Left renal cortex interstitium (tissue), 4 donors: ENCODE results near the gene STN1. TPM values are rescaled to one million over a fixed set of nuclear protein-coding genes. Genes with fewer than 3 reads are reported as not detected.
"Not testable (repeated sequence)": the region's sequence is repeated elsewhere in the genome, so short reads cannot be mapped to it uniquely, and the experiment has no call there.

Experiments
- DNase-seq, 4 donors: peaks; one replicate each; pipeline ENCODE4 v3.0.0-alpha.2; 2013; ENCODE audit warnings: low read depth in 4 of 4, low spot score in 2 of 4, missing footprints in 1 of 4
- polyA plus RNA-seq, 4 donors: library from polyadenylated mRNA; unstranded; fragments of 120-200 nt; gene quantifications; one replicate each; pipeline ENCODE4 v1.2.1, GENCODE V29; 2013; ENCODE audit not compliant: insufficient read length in 4 of 4

Gene STN1
- polyA plus RNA-seq, 4 donors, result 23.1 to 27.5 (median 24.7) TPM

DNA sequence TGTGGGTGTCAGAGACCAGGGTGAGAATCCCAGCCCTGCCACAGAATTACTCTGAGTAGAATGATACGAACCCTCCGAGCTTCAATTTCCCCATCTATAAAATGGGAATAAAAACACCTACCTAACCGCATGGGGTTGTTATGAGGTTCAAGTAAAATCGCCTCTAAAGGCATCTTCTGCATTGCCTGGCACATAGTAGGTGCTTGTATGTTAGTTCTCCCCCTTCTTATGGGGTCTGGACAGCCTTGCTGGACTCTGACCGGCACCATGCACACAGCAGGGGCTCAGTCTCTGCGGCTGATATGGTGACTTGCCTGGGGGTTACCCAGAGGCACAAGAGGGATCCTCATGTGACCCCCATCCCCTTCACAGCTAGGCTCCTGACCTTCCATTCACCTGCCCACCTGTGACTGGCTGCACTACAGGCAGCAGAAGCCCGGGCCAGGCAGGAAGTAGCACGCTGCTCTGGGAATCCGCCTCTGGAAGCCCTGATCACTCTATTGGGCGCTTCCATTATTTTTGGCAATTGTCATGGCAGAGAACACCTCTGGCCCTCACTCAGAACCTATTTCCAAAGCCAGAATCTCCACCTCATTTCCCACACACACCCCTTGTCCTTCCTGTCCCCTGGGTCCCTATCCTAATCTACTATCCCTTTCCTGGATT lies 68.6 kb downstream of the STN1 start:
- DNase-seq, result no peak

- DNase-seq, result no peak
Measured at GRCh38 chr10:103847909-103848468, 70.0 kb downstream of the STN1 start.

- no peak for DNase-seq
Measured at GRCh38 chr10:103847346-103847745, 70.6 kb downstream of the STN1 start.

DNA sequence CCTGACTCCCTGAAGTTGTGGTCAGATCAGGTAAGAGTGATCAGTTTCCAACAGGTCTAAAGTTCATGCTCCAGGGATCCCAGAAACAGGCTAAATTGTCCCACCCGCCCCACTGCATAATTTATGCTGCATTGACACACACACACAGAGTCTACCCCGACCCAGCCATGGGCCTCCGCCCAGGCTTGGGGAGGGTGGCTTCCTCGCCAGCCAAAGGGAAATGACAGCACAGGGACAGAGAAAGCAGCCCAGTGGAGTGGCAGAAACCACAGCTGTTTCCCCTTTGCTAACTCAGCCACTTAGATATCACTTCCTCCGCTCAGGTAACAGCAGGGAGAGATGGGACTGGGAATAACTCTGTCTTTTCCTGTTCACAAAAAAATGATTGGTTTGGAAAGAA lies 72.0 kb downstream of the STN1 start:
- DNase-seq, result no peak

- not testable (repeated sequence) for DNase-seq
Measured at GRCh38 chr10:103845346-103845745, 72.6 kb downstream of the STN1 start.

- no peak for DNase-seq
Measured at GRCh38 chr10:103843854-103844570, 74.0 kb downstream of the STN1 start.

DNA sequence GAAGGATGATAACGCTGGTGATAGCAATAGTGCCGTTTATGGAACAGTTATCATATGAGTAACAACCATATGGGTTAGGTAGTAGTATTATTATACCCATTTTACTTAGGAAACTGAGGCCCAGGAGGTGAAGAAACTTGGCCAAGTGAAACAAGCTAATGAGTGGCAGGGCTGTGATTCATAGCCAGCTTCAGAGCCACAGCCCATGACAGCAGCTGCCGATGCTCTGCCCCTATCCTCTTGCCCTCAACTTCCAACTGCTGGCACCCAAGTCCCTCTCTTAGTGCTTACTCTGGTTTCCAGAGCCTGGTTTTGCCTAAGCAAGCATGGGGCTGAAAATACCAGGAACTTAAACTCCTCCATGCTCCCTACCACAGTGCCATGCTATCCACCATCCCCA lies 74.9 kb downstream of the STN1 start:
- DNase-seq, result no peak

- no peak for DNase-seq
Measured at GRCh38 chr10:103842605-103843004, 75.4 kb downstream of the STN1 start.

DNA sequence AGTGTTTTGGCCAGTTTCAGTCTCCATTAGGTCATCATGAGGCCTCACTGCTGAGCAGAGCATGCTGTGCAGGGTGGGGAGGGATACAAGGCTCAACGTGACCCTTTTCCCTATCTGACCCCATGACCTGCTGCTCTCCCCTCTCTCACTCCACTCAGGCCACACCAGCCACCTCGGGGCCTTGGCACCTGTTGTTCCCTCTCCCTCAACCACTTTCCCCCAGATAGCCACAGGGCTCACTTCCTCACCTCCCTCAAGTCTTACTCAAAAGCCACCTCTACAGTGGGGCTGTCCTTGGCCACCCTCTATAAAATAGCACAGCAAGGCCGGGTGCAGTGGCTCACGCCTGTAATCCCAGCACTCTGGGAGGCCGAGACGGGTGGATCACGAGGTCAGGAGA lies 76.5 kb downstream of the STN1 start:
- DNase-seq, result no peak

- no peak for DNase-seq
Measured at GRCh38 chr10:103840740-103841070, 77.3 kb downstream of the STN1 start.

DNA sequence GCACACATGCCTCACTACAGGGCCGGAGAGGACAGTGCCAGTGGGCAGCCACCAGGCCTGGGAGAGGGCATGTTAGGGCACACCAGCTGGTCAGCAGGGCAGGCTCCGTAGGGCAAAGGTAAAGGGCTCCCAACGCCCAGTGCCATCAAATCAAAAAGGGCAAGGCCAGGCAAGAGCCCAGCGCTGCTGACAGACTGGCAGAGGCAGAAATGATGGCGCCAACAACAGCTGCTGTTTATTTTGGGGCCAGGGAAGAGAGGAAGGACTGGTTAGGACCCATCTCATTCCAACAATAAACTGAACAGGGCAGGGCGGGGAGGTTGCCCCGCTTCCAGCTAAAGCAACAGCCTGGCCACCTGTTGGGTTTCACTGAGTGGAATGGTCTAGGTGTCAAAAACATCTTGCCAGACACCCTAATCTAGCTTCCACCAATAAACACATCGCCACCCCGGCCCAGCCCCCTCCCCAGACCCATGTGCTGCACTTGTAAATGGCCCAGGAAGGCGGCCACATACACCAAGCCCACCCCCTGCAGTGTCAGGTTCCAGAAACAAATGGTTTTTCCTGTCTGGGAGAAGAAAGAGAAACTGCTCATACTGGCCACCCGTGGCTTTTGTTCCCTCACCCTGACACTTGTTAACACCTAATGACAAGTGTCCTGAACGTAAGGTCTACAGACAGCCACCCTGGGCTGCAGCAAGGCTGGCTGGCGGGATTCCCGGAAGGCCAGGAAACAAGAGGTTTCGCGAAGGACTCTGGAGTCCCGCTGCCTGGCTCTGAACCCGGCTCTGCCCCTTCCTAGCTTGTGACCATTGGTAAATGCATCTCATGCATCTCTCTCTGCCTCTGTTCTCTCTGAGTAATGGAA lies 77.9 kb downstream of the STN1 start:
- DNase-seq, result no peak

DNA sequence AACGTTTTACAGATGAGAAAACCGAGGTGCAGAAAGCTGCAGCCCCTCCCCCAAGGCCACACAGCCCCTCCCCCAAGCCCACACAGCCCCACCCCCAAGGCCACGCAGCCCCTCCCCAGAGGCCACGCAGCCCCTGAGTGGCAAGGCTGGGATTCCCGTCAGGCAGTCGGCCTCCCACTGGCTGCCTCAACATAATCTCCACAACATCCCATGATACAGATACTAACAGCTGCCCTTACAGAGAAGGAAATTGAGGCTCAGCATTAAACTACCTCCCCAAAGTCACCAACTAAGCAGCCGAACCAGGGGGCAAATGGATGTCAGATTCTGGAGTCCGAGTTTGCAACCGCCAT lies 78.5 kb downstream of the STN1 start:
- DNase-seq, result no peak

DNA sequence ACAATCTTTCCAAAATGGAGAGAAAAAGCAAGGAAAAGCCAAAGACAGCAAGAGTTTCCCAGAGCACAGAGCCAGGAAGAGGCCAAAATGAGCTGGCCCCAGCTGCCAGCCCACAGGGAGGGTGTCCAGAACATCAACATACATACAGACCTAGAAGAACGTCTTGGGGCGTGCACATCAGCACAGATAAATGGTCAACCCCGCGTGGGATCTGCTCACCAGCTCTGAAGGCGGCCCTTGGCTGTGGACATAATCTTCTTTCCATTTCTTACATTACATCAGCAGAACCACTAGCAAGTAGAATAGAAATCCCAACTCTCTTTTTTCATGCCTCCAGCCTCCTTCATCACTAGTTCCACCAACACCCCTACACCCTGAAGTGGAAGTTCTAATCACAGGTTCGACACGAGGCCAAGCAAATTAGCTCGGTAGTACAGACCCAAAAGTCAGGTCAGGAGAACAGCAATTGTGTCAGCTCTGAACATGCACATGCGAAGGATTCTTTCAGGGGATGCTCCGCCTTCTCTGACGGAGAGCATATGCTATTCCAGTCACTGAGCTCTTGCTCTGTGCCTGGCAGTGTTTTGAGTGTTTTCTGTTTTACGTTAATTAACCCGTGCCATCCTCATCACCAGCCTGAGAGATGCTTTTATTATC lies 79.0 kb downstream of the STN1 start:
- no peak for DNase-seq

- no peak for DNase-seq
Measured at GRCh38 chr10:103838070-103838395, 80.0 kb downstream of the STN1 start.

GRCh38 chr10:103837370-103838069 lies 80.5 kb downstream of the STN1 start:
- no peak for DNase-seq

DNA sequence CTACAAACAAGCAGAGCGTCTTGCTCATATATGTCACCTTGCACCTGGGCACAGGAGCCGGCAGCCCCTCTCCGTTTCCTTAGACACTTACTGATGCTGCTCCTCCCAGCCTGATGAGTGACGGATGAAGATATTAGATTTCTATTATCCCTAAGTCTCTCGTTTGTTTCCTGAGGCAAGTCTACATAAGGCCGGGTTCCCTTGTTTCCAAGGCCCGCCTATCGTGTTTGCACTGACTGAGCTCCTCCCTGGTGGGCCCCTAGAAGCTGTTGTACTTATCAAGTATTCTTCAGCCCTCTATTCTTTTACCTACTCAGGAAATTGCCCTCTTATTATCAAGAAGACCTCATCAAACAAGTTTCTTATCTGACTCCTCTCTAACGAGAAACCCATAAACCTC lies 81.1 kb downstream of the STN1 start:
- no peak for DNase-seq

DNA sequence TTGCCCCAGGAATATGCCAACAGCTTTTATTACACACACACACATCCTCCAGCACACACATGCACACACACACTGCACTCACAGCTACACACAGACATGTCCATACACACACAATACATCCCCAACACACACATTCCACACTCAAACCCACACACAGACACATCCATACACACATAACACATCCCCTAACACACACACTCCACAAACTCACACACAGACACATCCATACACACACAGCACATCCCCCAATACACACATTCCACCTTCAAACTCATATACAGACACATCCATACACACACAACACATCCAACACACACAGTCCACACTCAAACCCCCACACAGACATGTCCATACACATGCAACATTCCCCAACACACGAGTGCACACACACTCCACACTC lies 81.7 kb downstream of the STN1 start:
- DNase-seq, result no peak

GRCh38 chr10:103835096-103836050 lies 82.6 kb downstream of the STN1 start:
- no peak for DNase-seq

DNA sequence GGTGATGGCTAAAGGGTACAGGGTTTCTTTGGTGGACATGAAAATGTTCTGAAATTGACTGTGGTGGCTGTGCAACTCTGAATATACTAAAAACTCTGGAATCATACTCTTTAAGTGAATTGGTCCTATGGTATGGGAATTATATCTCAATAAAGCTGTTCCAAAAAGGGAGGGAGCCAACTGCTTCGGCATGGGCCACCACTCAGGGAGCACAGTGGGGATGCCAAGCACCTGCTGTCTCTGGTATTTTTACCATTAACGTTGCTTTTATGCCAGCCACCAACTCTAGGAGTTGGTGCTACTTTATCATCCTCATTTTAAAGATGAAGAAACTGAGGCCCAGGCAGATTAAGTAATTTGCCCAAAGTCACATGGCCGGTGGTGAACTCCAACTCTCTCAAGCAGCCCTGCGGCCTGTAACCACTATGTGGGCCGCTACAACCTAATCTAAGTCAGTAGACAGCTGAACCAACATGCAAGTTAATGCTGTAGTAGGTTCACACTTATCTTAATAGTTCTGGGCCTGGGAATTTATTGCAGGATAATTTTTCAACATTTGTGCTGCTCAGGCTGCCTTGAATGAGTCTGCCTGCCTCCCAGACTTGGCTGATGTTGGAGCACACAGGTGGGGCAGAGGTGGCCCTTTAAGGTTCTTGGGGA lies 83.4 kb downstream of the STN1 start:
- no peak for DNase-seq
